ENCODE results near the gene ZEB1. TPM values are rescaled to one million over a fixed set of nuclear protein-coding genes. Genes with fewer than 3 reads are reported as not detected.
"Not testable (repeated sequence)": the region's sequence is repeated elsewhere in the genome, so short reads cannot be mapped to it uniquely, and the experiment has no call there.

Gene ZEB1
- total and polyA plus RNA-seq, 10 of the 15 experiments (the other 5 are each of a cell fraction or from before 2014, with no cell fraction given), result 10.4 to 35.6 (median 24.5) TPM

GRCh38 chr10:31428499-31428898, 109.5 kb downstream of the ZEB1 start:
- DNase-seq (ENCODE audit: low read depth, low spot score); H4K20me1 ChIP-seq (ENCODE audit: control insufficient read depth, insufficient read depth); BruUV-seq (replicated peaks); FAIRE-seq; H3K4me1 ChIP-seq (ENCODE audit: control insufficient read depth, insufficient read depth, low read length); RAD21 ChIA-PET (ENCODE audit: unreplicated experiment); H3K36me3 ChIP-seq (ENCODE audit: control insufficient read depth in 2 of 2, insufficient read depth in 2 of 2, low read length in 1 of 2); H3K27ac ChIP-seq (ENCODE audit: control insufficient read depth, insufficient read depth); H2AFZ ChIP-seq (ENCODE audit: control insufficient read depth, low read depth, low read length); in situ Hi-C loops (cut with MboI); H3K9ac ChIP-seq (ENCODE audit: control insufficient read depth, insufficient read depth, low read length); H3K27me3 ChIP-seq (replicated peaks in 1 of 2; ENCODE audit: control insufficient read depth in 2 of 2, insufficient read depth in 2 of 2, low read length in 1 of 2); H3K4me2 ChIP-seq (ENCODE audit: control insufficient read depth, insufficient read depth); CTCF ChIA-PET; H3K4me3 ChIP-seq; intact Hi-C loops (cut with micrococcal nuclease; ENCODE audit: unreplicated experiment): not testable (repeated sequence)
- H3K9me3 ChIP-seq (replicated peaks; ENCODE audit: control insufficient read depth, insufficient read depth, low read length), result peaks cover 15% of the 10 kb centered on the region
- ATAC-seq, result peak; percentile 67
- peaks cover 44% of the 10 kb centered on the region for H3K79me2 ChIP-seq (ENCODE audit: control insufficient read depth, insufficient read depth, low read length)
- SMC1A ChIA-PET (ENCODE audit: uncharacterized antibody, unreplicated experiment), result interaction anchor here (0.7 to 1.0 kb wide), 2 partner anchors 15 to 33 kb away, joined by 3 to 4 read pairs; no protein-coding TSS in a partner anchor
- POLR2A ChIA-PET, result interaction anchor here (1.0 kb wide), 1 partner anchor 35 kb away, joined by 3 read pairs; no protein-coding TSS in a partner anchor

- Histone ChIP-seq H3K4me2 (ENCODE audit: control insufficient read depth, insufficient read depth) (no peak overlapping the region), H3K4me1 (ENCODE audit: control insufficient read depth, insufficient read depth, low read length) (no peaks in the 10 kb centered on the region), H3K79me2 (ENCODE audit: control insufficient read depth, insufficient read depth, low read length) (peaks cover 31% of the 10 kb centered on the region), H4K20me1 (ENCODE audit: control insufficient read depth, insufficient read depth) (no peaks in the 10 kb centered on the region), H2AFZ (ENCODE audit: control insufficient read depth, low read depth, low read length) (no peak overlapping the region), H3K9ac (ENCODE audit: control insufficient read depth, insufficient read depth, low read length) (no peak overlapping the region), H3K36me3 (ENCODE audit: control insufficient read depth in 2 of 2, insufficient read depth in 2 of 2, low read length in 1 of 2) (peaks cover 0 to 6% of the 10 kb centered on the region in 2 experiments; a peak in 2 of 4 replicates), H3K27me3 (replicated peaks in 1 of 2; ENCODE audit: control insufficient read depth in 2 of 2, insufficient read depth in 2 of 2, low read length in 1 of 2) (no peaks in the 10 kb centered on the region), H3K27ac (ENCODE audit: control insufficient read depth, insufficient read depth) (no peak overlapping the region), H3K9me3 (replicated peaks; ENCODE audit: control insufficient read depth, insufficient read depth, low read length) (peaks cover 14% of the 10 kb centered on the region), H3K4me3 (no peak overlapping the region)
- ChIA-PET POLR2A (no interaction called here), RAD21 (ENCODE audit: unreplicated experiment) (no interaction called here), SMC1A (ENCODE audit: uncharacterized antibody, unreplicated experiment) (interaction anchor here (1.5 kb wide), 1 partner anchor 276 kb away, joined by 4 read pairs; no protein-coding TSS in a partner anchor), CTCF (no interaction called here)
- no TSS peak for BruUV-seq (replicated peaks)
- intact Hi-C loops (cut with micrococcal nuclease; ENCODE audit: unreplicated experiment), result no loop called here
- TF ChIP-seq SP1 (IDR thresholded peaks at IDR 0.05; ENCODE audit: low read depth, low read length), result no peak
- no peak for TF ChIP-seq MEF2A (IDR thresholded peaks at IDR 0.05; ENCODE audit: insufficient read depth, low read depth, low read length)
- TF ChIP-seq MYC (IDR thresholded peaks at IDR 0.05; ENCODE audit: insufficient read depth, insufficient read length, insufficient replicate concordance, low read length, severe bottlenecking), result no peak
- no peak for TF ChIP-seq CBFB (IDR thresholded peaks at IDR 0.05; ENCODE audit: low read depth)
- TF ChIP-seq SIX5 (IDR thresholded peaks at IDR 0.05; ENCODE audit: low read depth, low read length, severe bottlenecking), result no peak
- TF ChIP-seq RBBP5 (conservative IDR thresholded peaks at IDR 0.05), result no peak
- TF ChIP-seq SMAD1 (IDR thresholded peaks at IDR 0.05; ENCODE audit: low read depth, partially characterized antibody), result no peak
- no peak for TF ChIP-seq ZNF207 (IDR thresholded peaks at IDR 0.05; ENCODE audit: borderline replicate concordance)
- no peak for TF ChIP-seq NFIC (IDR thresholded peaks at IDR 0.05; ENCODE audit: low read depth, low read length)
- no peak for TF ChIP-seq KDM1A (IDR thresholded peaks at IDR 0.05; ENCODE audit: borderline replicate concordance)
- no peak for TF ChIP-seq CREB1 (IDR thresholded peaks at IDR 0.05; ENCODE audit: low read depth)
- no peak for TF ChIP-seq IRF3 (IDR thresholded peaks at IDR 0.05)
- TF ChIP-seq SREBF2 (IDR thresholded peaks at IDR 0.05; ENCODE audit: low read length), result no peak
- TF ChIP-seq PAX8 (IDR thresholded peaks at IDR 0.05), result no peak
- no peak for TF ChIP-seq RAD51 (IDR thresholded peaks at IDR 0.05)
- TF ChIP-seq FOS (IDR thresholded peaks at IDR 0.05; ENCODE audit: borderline replicate concordance, extremely low read depth, insufficient read length), result no peak
- TF ChIP-seq CBX3 (IDR thresholded peaks at IDR 0.05; ENCODE audit: borderline replicate concordance, low read depth), result no peak
- TF ChIP-seq ZNF274 (IDR thresholded peaks at IDR 0.05; ENCODE audit: insufficient read depth, insufficient read length), result no peak
- TF ChIP-seq POLR2A (IDR thresholded peaks at IDR 0.05; ENCODE audit: low read depth, low read length), result no peak
- FAIRE-seq (no peak), ATAC-seq (no peak), DNase-seq (ENCODE audit: low read depth, low spot score) (no peak)
- in situ Hi-C loops (cut with MboI), result no loop called here
These were observed 112.0 kb downstream of the ZEB1 start for GRCh38 chr10:31431021-31431420.
